ENCODE data around the gene VSTM2B. TPM values are rescaled to one million over a fixed set of nuclear protein-coding genes. Genes with fewer than 3 reads are reported as not detected.

The VSTM2B gene
- total and polyA plus RNA-seq, 2 of the 13 experiments (the other 11 are each of a cell fraction or from before 2014, with no cell fraction given): not detected

- H3K9me3 ChIP-seq (ENCODE audit: low read length): no peaks in the 10 kb centered on the region
- H4K20me1 ChIP-seq (ENCODE audit: insufficient read depth, low read length): no peaks in the 10 kb centered on the region; the same call in 1 of the 2 replicates
- CTCF ChIA-PET (ENCODE audit: low intra/inter-chr PET ratio, low total read pairs): no interaction called here
- 40% methylated on average over 7 of the region's 8 CpGs for WGBS (ENCODE audit: low lambda C conversion rate)
- no peaks in the 10 kb centered on the region for H3K79me2 ChIP-seq (ENCODE audit: insufficient read depth, low read length)
- no peaks in the 10 kb centered on the region for H3K27me3 ChIP-seq (ENCODE audit: control insufficient read depth in 1 of 2, insufficient read depth in 2 of 2, low read length in 2 of 2)
- H3K4me3 ChIP-seq (replicated peaks in 1 of 3; ENCODE audit: insufficient read depth in 1 of 3, low read depth in 2 of 3, low read length in 3 of 3): no peak overlapping the region
- no peak for ATAC-seq
- H2AFZ ChIP-seq (ENCODE audit: low read length): no peak overlapping the region
- no peak overlapping the region for H3K9ac ChIP-seq (ENCODE audit: insufficient read depth, low read depth, low read length)
- POLR2A ChIA-PET: no interaction called here
- no TSS peak for BruUV-seq (replicated peaks)
- H3K27ac ChIP-seq (ENCODE audit: extremely low read length, insufficient read depth, low read length): no peak overlapping the region
- TF ChIP-seq CREB1 (IDR thresholded peaks at IDR 0.05): peak; percentile 93
- TF ChIP-seq CREB1 (CRISPR knock-in tag; IDR thresholded peaks at IDR 0.05): no peak
- no peak for TF ChIP-seq ZBTB39 (CRISPR knock-in tag; IDR thresholded peaks at IDR 0.05)
- peak; percentile 96 for TF ChIP-seq ATF7 (IDR thresholded peaks at IDR 0.05)
- TF ChIP-seq ATF7 (CRISPR knock-in tag; IDR thresholded peaks at IDR 0.05): no peak
- FAIRE-seq: no peak
- H3K36me3 ChIP-seq (replicated peaks in 1 of 2; ENCODE audit: control insufficient read depth in 1 of 2, insufficient read depth in 2 of 2, low read length in 2 of 2): no peaks in the 10 kb centered on the region
- DNase-seq (ENCODE audit: low spot score): no peak
- H3K4me1 ChIP-seq (ENCODE audit: insufficient read depth, low read length): peaks cover 14% of the 10 kb centered on the region
- intact Hi-C loops (cut with micrococcal nuclease; ENCODE audit: unreplicated experiment): no loop called here
- no peak overlapping the region for H3K4me2 ChIP-seq (ENCODE audit: low read depth, low read length)
- in situ Hi-C loops (cut with HindIII; ENCODE audit: extremely low pct_ligation_motif_present, low pct_unique_long_range_greater_than_20kb): no loop called here
Measured at GRCh38 chr19:29547981-29548380, 22.2 kb downstream of the VSTM2B start.

GRCh38 chr19:29548483-29549085, 22.8 kb downstream of the VSTM2B start:
- BruUV-seq (replicated peaks): no TSS peak
- no peaks in the 10 kb centered on the region for H3K27me3 ChIP-seq (ENCODE audit: control insufficient read depth in 1 of 2, insufficient read depth in 2 of 2, low read length in 2 of 2)
- POLR2A ChIA-PET: no interaction called here
- TF ChIP-seq SMARCC2 (IDR thresholded peaks at IDR 0.05) (no peak), GFI1 (CRISPR knock-in tag; IDR thresholded peaks at IDR 0.05; ENCODE audit: borderline replicate concordance) (no peak), FOSL1 (CRISPR knock-in tag; IDR thresholded peaks at IDR 0.05; ENCODE audit: borderline replicate concordance) (no peak), ZNF7 (CRISPR knock-in tag; IDR thresholded peaks at IDR 0.05) (no peak), MED13 (CRISPR knock-in tag; IDR thresholded peaks at IDR 0.05) (no peak), ZNF3 (CRISPR knock-in tag; IDR thresholded peaks at IDR 0.05) (no peak), ZNF367 (CRISPR knock-in tag; IDR thresholded peaks at IDR 0.05; ENCODE audit: borderline replicate concordance) (no peak), ZNF44 (CRISPR knock-in tag; IDR thresholded peaks at IDR 0.05) (no peak), MLLT10 (CRISPR knock-in tag; IDR thresholded peaks at IDR 0.05) (no peak), SKI (IDR thresholded peaks at IDR 0.05; ENCODE audit: partially characterized antibody) (no peak), UBTF (CRISPR knock-in tag; IDR thresholded peaks at IDR 0.05) (no peak), ZNF556 (CRISPR knock-in tag; IDR thresholded peaks at IDR 0.05; ENCODE audit: borderline replicate concordance) (no peak)

More at GRCh38 chr19:29548483-29549085, 22.8 kb downstream of the VSTM2B start:
- no peaks in the 10 kb centered on the region; the same call in 1 of the 2 replicates for H4K20me1 ChIP-seq (ENCODE audit: insufficient read depth, low read length)
- H3K9ac ChIP-seq (ENCODE audit: insufficient read depth, low read depth, low read length): no peak overlapping the region
- DNase-seq (ENCODE audit: low spot score) (no peak), FAIRE-seq (no peak), ATAC-seq (no peak)
- peaks cover 14% of the 10 kb centered on the region for H3K4me1 ChIP-seq (ENCODE audit: insufficient read depth, low read length)
- no peak overlapping the region for H3K4me3 ChIP-seq (replicated peaks in 1 of 3; ENCODE audit: insufficient read depth in 1 of 3, low read depth in 2 of 3, low read length in 3 of 3)
- 53% methylated on average over 4 of the region's 9 CpGs for WGBS (ENCODE audit: low lambda C conversion rate)
- CTCF ChIA-PET (ENCODE audit: low intra/inter-chr PET ratio, low total read pairs): no interaction called here
- in situ Hi-C loops (cut with HindIII; ENCODE audit: extremely low pct_ligation_motif_present, low pct_unique_long_range_greater_than_20kb): no loop called here
- intact Hi-C loops (cut with micrococcal nuclease; ENCODE audit: unreplicated experiment): no loop called here
- no peak overlapping the region for H3K4me2 ChIP-seq (ENCODE audit: low read depth, low read length)
- no peak overlapping the region for H2AFZ ChIP-seq (ENCODE audit: low read length)
- H3K27ac ChIP-seq (ENCODE audit: extremely low read length, insufficient read depth, low read length): no peak overlapping the region
- H3K79me2 ChIP-seq (ENCODE audit: insufficient read depth, low read length): no peaks in the 10 kb centered on the region
- no peaks in the 10 kb centered on the region for H3K36me3 ChIP-seq (replicated peaks in 1 of 2; ENCODE audit: control insufficient read depth in 1 of 2, insufficient read depth in 2 of 2, low read length in 2 of 2)
- H3K9me3 ChIP-seq (ENCODE audit: low read length): peaks cover 5% of the 10 kb centered on the region; the same call in 1 of the 2 replicates
